PFSK-1 (cell line): ENCODE results near the gene KDM5A.

Experiments
- FOXP2 ChIP-seq: optimal IDR thresholded peaks from 2 replicates; pipeline ENCODE3; 2011; ENCODE audit warnings: borderline replicate concordance, control low read depth, inconsistent platforms; ENCODE audit not compliant: insufficient read depth; ENCODE audit errors: extremely low read length, extremely low read depth
- POLR2AphosphoS5 ChIP-seq: IDR thresholded peaks from 2 replicates; pipeline ENCODE4 v1.6.1; 2012; ENCODE audit warnings: low read depth, mild to moderate bottlenecking, control low read depth, low read length, moderate library complexity
- TAF1 ChIP-seq: IDR thresholded peaks from 2 replicates; pipeline ENCODE4 v1.6.1; 2012; ENCODE audit warnings: low read length, control low read depth, borderline replicate concordance; ENCODE audit not compliant: insufficient read depth
- TF ChIP-seq, protein P1 (sequence below), 2 experiments: IDR thresholded peaks; 2 replicates each; pipeline versions ENCODE4 v1.6.1 to v1.8.0; 2011 to 2012; ENCODE audit warnings: low read depth in 2 of 2, low read length in 2 of 2, control low read depth in 1 of 2, inconsistent platforms in 1 of 2, mild to moderate bottlenecking in 1 of 2, moderate library complexity in 1 of 2; ENCODE audit not compliant: insufficient read depth in 1 of 2

DNA sequence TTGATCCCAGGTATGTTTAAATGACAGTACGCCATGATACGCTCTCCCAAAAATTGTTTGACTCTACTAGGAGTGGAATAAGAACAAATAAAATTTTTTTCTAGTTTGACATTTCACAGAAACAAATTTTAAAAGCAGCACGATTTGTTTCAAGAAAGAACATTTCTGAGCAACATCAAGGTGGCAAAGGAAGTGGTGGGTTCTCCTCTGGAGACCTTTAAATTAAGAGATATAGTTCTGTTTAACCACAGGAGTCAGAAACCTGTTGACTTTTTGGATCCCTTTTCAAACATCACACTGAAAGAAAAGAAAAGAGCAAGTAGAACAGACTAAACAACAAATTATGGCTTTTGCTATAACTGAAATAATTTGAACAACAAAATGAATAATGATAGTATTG is 124.0 kb downstream of the KDM5A start:
- TF ChIP-seq TAF1 (no peak), FOXP2 (no peak), POLR2AphosphoS5 (no peak)
- TF ChIP-seq, protein P1, sequence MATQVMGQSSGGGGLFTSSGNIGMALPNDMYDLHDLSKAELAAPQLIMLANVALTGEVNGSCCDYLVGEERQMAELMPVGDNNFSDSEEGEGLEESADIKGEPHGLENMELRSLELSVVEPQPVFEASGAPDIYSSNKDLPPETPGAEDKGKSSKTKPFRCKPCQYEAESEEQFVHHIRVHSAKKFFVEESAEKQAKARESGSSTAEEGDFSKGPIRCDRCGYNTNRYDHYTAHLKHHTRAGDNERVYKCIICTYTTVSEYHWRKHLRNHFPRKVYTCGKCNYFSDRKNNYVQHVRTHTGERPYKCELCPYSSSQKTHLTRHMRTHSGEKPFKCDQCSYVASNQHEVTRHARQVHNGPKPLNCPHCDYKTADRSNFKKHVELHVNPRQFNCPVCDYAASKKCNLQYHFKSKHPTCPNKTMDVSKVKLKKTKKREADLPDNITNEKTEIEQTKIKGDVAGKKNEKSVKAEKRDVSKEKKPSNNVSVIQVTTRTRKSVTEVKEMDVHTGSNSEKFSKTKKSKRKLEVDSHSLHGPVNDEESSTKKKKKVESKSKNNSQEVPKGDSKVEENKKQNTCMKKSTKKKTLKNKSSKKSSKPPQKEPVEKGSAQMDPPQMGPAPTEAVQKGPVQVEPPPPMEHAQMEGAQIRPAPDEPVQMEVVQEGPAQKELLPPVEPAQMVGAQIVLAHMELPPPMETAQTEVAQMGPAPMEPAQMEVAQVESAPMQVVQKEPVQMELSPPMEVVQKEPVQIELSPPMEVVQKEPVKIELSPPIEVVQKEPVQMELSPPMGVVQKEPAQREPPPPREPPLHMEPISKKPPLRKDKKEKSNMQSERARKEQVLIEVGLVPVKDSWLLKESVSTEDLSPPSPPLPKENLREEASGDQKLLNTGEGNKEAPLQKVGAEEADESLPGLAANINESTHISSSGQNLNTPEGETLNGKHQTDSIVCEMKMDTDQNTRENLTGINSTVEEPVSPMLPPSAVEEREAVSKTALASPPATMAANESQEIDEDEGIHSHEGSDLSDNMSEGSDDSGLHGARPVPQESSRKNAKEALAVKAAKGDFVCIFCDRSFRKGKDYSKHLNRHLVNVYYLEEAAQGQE (IDR thresholded peaks at IDR 0.05; ENCODE audit: insufficient read depth in 1 of 2, low read depth in 2 of 2, low read length in 2 of 2): no peak
